Endothelial cell (in vitro differentiated cells): Measurements from ENCODE around the gene MBLAC1. TPM values are rescaled to one million over a fixed set of nuclear protein-coding genes. Genes with fewer than 3 reads are reported as not detected.

Experiments used
- DNase-seq: peaks from one replicate; pipeline ENCODE4 v3.0.0; 2021; ENCODE audit warnings: low spot score
- H3K27ac Mint-ChIP-seq: one replicate; pipeline ENCODE4 v1.8.0; 2021; ENCODE audit warnings: mixed read lengths, inconsistent platforms; ENCODE audit not compliant: unreplicated experiment
- H3K27me3 Mint-ChIP-seq: one replicate; pipeline ENCODE4 v1.8.0; 2021; ENCODE audit warnings: mild to moderate bottlenecking, moderate library complexity, mixed read lengths, inconsistent platforms; ENCODE audit not compliant: unreplicated experiment
- H3K36me3 Mint-ChIP-seq: one replicate; pipeline ENCODE4 v1.8.0; 2021; ENCODE audit warnings: mild to moderate bottlenecking, low read depth, mixed read lengths, inconsistent platforms; ENCODE audit not compliant: unreplicated experiment
- H3K4me1 Mint-ChIP-seq: one replicate; pipeline ENCODE4 v1.8.0; 2021; ENCODE audit warnings: mild to moderate bottlenecking, mixed read lengths, inconsistent platforms; ENCODE audit not compliant: unreplicated experiment
- H3K4me3 Mint-ChIP-seq: one replicate; pipeline ENCODE4 v1.8.0; 2021; ENCODE audit warnings: mild to moderate bottlenecking, mixed read lengths, inconsistent platforms; ENCODE audit not compliant: unreplicated experiment
- H3K9me3 Mint-ChIP-seq: one replicate; pipeline ENCODE4 v1.8.0; 2021; ENCODE audit warnings: mixed read lengths, inconsistent platforms; ENCODE audit not compliant: unreplicated experiment
- total RNA-seq: library from RNA; stranded (reverse); fragmentation: NEBNext Ultra II Directional; extraction: Animal tissue kit (Norgen Biotek cat#: 25700); gene quantifications from one replicate; pipeline ENCODE4 v1.2.1, GENCODE V29; 2021; ENCODE audit not compliant: unreplicated experiment
- TF ChIP-seq, protein P1 (sequence below): fragments of 200-600 bp; sonication (generic); IDR thresholded peaks from one replicate; pipeline ENCODE4 v1.5.0; 2021; ENCODE audit warnings: antibody characterized with exemption; ENCODE audit not compliant: unreplicated experiment

Gene MBLAC1
- total RNA-seq, 1 donor from 2014 or later = 1.6 TPM

DNA sequence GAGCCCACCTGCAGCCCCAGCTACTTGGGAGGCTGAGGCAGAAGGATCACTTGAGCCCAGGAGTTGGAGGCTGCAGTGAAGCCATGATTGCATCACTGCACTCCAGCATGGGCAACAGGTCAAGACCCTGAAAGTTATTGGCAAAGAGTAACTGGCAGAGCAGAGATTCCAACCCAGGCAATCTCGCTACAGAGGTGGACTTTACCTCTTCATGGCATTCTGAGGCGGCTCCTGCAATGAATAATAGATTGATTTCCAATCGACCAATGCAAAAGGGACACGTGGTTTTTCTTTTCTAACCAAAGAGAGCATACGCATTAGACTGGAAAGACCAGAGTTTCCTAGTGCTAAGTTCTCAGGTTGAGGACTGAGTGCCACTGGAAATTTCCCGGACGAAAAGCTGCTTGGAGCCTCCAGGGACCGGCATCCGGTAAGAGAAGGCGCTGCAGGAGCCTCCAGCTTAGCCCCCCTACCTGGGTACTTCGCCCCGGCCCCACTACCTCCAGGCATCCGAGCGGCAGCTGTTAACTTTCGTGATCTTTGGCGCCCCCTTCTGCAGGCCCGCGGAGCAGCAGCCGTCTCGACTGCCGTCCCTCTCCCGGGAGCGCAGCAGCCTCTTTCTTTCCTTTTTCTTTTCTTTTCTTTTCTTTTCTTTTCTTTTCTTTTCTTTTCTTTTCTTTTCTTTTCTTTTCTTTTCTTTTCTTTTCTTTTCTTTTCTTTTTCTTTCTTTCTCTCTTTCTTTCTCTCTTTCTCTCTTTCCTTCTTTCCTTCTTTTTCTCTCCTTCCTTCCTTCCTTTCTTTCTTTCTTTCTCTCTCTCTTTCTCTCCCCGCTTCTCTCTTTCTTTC lies 4.1 kb downstream of the MBLAC1 start:
- no peak overlapping the region for H3K4me3 Mint-ChIP-seq
- TF ChIP-seq, protein P1, sequence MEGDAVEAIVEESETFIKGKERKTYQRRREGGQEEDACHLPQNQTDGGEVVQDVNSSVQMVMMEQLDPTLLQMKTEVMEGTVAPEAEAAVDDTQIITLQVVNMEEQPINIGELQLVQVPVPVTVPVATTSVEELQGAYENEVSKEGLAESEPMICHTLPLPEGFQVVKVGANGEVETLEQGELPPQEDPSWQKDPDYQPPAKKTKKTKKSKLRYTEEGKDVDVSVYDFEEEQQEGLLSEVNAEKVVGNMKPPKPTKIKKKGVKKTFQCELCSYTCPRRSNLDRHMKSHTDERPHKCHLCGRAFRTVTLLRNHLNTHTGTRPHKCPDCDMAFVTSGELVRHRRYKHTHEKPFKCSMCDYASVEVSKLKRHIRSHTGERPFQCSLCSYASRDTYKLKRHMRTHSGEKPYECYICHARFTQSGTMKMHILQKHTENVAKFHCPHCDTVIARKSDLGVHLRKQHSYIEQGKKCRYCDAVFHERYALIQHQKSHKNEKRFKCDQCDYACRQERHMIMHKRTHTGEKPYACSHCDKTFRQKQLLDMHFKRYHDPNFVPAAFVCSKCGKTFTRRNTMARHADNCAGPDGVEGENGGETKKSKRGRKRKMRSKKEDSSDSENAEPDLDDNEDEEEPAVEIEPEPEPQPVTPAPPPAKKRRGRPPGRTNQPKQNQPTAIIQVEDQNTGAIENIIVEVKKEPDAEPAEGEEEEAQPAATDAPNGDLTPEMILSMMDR = peak; percentile 92
- no peak overlapping the region for H3K27ac Mint-ChIP-seq
- H3K4me1 Mint-ChIP-seq = peaks cover 11% of the 10 kb centered on the region
- H3K27me3 Mint-ChIP-seq = no peaks in the 10 kb centered on the region
- no peaks in the 10 kb centered on the region for H3K9me3 Mint-ChIP-seq
- peak; percentile 90 for DNase-seq
- no peaks in the 10 kb centered on the region for H3K36me3 Mint-ChIP-seq

DNA sequence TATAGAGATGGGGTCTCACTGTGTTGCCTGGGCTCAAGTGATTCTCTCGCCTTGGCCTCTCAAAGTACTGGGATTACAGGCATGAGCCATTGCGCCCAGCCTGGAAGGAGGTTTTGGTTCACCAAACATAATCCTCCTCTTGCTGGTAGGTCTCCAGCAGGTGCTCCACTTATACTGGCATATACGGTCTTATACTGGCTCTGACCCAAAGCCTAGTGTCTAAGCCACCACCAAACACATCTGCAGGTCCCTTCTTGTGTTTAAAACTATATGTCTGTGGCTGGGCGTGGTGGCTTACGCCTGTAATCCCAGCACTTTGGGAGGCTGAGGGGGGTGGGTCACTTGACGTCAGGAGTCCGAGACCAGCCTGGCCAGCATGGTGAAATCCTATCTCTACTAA lies 5.4 kb downstream of the MBLAC1 start:
- Mint-ChIP-seq H3K36me3 (no peaks in the 10 kb centered on the region), H3K4me3 (no peak overlapping the region), H3K27ac (no peak overlapping the region), H3K9me3 (no peaks in the 10 kb centered on the region), H3K4me1 (peaks cover 3% of the 10 kb centered on the region), H3K27me3 (no peaks in the 10 kb centered on the region)
- DNase-seq = no peak
- TF ChIP-seq, protein P1 = no peak

DNA sequence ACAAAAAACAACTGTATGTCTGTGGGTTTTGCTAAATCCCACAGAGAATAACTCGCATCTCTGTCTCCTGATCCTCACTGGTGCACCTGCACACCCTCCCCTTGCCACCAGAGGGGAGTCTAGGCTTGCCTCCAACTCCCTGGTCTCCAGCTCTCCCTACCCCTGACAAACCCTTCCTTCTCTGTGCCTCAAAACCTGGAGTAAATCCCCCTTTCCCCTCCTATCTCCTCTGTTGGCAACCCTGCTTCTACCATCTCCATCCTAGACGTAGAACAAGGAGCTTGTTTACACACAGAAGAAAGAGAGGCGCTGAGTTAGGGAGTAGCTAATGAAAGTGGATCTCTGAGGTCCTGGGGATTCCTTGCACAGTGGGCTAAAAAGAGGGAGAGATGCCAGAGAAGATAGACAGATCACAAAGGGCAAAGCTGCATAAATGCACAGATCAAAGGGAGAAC lies 6.0 kb downstream of the MBLAC1 start:
- H3K27me3 Mint-ChIP-seq = no peaks in the 10 kb centered on the region
- H3K36me3 Mint-ChIP-seq = no peaks in the 10 kb centered on the region
- peak overlapping the region; percentile 49 for H3K4me3 Mint-ChIP-seq
- H3K27ac Mint-ChIP-seq = no peak overlapping the region
- TF ChIP-seq, protein P1 = peak; percentile 58
- H3K9me3 Mint-ChIP-seq = no peaks in the 10 kb centered on the region
- peak; percentile 70 for DNase-seq
- H3K4me1 Mint-ChIP-seq = peaks cover 3% of the 10 kb centered on the region

DNA sequence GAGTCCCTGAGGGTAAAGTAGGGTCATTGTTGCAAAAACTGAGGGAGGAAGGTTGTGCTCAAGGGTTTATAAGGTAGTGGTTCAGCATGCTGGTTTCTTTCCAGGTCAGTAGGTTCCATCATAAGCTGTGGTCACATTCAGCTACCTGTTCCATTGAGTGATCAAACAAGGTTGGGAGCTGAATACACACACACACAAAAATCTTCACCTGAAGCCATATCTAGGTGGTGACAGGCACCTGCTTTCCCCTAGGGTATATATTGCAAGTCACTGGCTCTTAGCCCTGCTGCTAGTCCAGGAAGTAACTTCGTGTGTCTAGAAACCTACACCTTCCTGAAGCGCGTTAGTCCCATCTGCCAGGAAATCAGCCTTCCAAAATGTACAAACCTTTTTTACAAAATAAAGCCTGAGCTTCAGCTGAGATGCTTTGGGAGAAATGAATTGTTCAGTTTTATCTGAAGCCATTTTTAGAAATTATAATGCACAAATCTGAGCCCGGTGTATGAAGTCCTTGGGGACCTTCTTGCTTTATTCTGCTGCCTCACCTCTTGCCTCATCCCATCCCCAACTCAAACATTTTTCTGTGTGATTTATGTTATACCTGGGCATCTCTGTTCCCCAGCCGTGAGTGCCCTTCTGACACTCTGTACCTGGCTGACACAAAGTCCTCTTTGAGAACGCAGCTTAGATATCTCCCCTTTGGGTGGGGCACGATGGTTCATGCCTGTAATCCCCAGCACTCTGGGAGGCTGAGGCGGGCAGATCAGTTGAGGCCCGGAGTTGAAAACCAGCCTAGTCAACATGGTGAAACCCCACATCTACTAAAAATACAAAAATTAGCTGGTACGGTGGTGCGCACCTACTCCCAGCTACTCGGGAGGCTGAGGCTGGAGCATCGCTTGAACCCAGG lies 11.3 kb downstream of the MBLAC1 start:
- Mint-ChIP-seq H3K4me1 (no peaks in the 10 kb centered on the region), H3K4me3 (no peak overlapping the region), H3K9me3 (no peaks in the 10 kb centered on the region), H3K27ac (no peak overlapping the region), H3K36me3 (no peaks in the 10 kb centered on the region), H3K27me3 (no peaks in the 10 kb centered on the region)
- TF ChIP-seq, protein P1 = no peak
- DNase-seq = no peak
